ENCODE results near the gene FUBP3. TPM values are rescaled to one million over a fixed set of nuclear protein-coding genes. Genes with fewer than 3 reads are reported as not detected.
"Not testable (repeated sequence)": the region's sequence is repeated elsewhere in the genome, so short reads cannot be mapped to it uniquely, and the experiment has no call there.

The FUBP3 gene
- total RNA-seq, 4 donors from 2014 or later = 27.5 to 40.7 (median 31.7) TPM

DNA sequence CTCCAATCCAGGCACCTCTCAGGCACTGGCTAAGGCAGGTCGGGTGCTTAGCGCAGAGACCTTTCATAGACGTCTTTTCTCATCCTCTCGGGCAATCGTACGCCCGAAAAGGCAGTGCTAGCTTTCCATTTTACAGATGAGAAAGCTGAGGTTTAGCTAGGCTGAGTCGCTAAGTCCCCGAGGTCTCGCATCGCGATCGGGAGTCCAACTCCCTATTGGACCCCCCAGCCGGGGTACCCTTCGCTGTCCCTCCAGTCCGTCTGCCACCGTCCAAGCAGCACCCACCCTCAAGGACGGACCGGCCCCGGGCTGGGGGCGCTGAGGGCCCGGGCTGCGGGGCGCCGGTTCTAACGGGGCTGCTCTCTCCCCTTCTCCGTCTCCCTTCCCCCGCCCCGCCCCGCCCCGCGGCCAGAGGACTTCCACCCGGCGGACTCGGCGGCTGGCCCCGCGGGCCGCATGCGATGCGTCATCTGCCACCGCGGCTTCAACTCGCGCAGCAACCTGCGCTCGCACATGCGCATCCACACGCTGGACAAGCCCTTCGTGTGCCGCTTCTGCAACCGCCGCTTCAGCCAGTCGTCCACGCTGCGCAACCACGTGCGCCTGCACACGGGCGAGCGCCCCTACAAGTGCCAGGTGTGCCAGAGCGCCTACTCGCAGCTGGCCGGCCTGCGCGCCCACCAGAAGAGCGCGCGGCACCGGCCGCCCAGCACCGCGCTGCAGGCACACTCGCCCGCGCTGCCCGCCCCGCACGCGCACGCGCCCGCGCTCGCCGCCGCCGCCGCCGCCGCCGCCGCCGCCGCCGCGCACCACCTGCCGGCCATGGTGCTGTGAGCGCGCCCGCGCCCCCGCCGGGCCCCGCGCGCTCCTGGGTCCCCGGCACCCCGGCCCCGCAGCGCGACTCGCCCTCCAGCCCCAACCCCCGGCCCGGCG, 101.7 kb downstream of the FUBP3 start:
- peak overlapping the region; percentile 37 for H3K4me3 ChIP-seq (ENCODE audit: low read depth, poor library complexity, severe bottlenecking)
- TF ChIP-seq CTCF (IDR thresholded peaks at IDR 0.05) = no peak
- no peak for TF ChIP-seq POLR2A (IDR thresholded peaks at IDR 0.05)
- WGBS, 2 donors = 4 to 12% methylated on average over 20 to 58 of the region's 116 CpGs
- DNase-seq (ENCODE audit: low spot score in 2 of 2) = peak in 1 of 2 donors; percentile 92
- intact Hi-C loops (cut with DNase I; ENCODE audit: low total_unique reads) = no loop called here

DNA sequence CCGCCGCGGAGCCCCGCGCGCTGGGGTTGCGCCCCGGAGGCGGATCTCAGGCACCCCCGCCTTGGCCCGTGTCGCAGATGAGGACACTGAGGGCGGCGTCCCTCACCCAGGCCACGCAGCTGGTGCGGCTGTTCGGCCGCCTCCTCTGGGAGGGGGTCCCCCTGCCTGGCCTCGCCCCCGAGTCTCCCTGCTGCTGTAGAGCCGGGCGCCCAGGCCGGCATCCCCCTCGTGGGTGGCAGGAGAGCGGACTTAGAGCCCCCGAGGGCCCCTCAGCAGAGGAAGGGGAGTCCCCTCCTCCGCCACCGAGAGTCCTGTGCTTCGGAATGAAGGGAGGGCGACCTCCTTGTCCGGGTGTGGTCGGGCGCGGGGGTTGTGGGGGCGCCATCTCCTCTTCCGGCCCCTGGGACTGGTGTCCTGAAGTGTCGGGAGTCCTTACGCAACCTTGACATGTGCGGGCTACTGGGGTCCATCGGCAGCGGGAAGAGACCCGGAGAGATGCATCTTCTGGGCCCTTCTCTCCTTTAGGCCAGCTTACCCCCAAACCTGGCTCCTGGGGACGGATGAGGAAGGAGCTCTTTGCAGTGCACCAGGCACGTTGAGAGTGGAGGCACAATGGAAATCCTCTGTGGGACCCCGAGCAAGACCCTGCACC, 102.5 kb downstream of the FUBP3 start:
- peak overlapping the region; percentile 37 for H3K4me3 ChIP-seq (ENCODE audit: low read depth, poor library complexity, severe bottlenecking)
- WGBS, 2 donors = 1 to 4% methylated on average over 9 to 25 of the region's 45 CpGs
- TF ChIP-seq CTCF (IDR thresholded peaks at IDR 0.05) (no peak), POLR2A (IDR thresholded peaks at IDR 0.05) (no peak)
- intact Hi-C loops (cut with DNase I; ENCODE audit: low total_unique reads) = loop anchor here (2.0 kb wide), 1 partner anchor 221 kb away; no protein-coding TSS in a partner anchor
- DNase-seq (ENCODE audit: low spot score in 2 of 2) = no peak

GRCh38 chr9:130682421-130683121, 103.2 kb downstream of the FUBP3 start:
- TF ChIP-seq CTCF (IDR thresholded peaks at IDR 0.05) (no peak), POLR2A (IDR thresholded peaks at IDR 0.05) (no peak)
- DNase-seq (ENCODE audit: low spot score in 2 of 2) = peak; percentile 45 to 93
- no peak overlapping the region for H3K4me3 ChIP-seq (ENCODE audit: low read depth, poor library complexity, severe bottlenecking)
- WGBS, 2 donors = 5 to 6% methylated on average over 22 of the region's 22 CpGs
- intact Hi-C loops (cut with DNase I; ENCODE audit: low total_unique reads) = loop anchor here (2.0 kb wide), 1 partner anchor 222 kb away; no protein-coding TSS in a partner anchor

GRCh38 chr9:130685104-130685503, 105.7 kb downstream of the FUBP3 start:
- no peak overlapping the region for H3K4me3 ChIP-seq (ENCODE audit: low read depth, poor library complexity, severe bottlenecking)
- intact Hi-C loops (cut with DNase I; ENCODE audit: low total_unique reads) = no loop called here
- no peak for TF ChIP-seq CTCF (IDR thresholded peaks at IDR 0.05)
- TF ChIP-seq POLR2A (IDR thresholded peaks at IDR 0.05) = no peak
- DNase-seq (ENCODE audit: low spot score in 2 of 2) = no peak

DNA sequence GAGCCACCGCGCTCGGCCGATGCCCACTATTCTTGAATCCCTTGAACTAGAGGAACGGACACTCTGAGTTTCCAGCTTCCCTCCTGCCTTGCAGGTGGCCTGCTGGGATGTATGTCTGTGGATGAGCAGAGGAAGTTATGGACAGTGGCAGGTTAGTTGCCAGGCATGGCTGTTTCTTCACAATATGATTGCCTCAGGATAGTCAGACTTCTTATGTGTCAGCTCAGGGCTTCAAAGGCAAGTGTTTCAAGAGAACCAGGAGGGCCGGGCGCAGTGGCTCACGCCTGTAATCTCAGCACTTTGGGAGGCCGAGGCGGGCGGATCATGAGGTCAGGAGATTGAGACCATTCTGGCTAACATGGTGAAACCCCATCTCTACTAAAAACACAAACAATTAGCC, 106.6 kb downstream of the FUBP3 start:
- DNase-seq (ENCODE audit: low spot score in 2 of 2); H3K4me3 ChIP-seq (ENCODE audit: low read depth, poor library complexity, severe bottlenecking); intact Hi-C loops (cut with DNase I; ENCODE audit: low total_unique reads): not testable (repeated sequence)
- 93 to 95% methylated on average over 11 of the region's 11 CpGs for WGBS, 2 donors

DNA sequence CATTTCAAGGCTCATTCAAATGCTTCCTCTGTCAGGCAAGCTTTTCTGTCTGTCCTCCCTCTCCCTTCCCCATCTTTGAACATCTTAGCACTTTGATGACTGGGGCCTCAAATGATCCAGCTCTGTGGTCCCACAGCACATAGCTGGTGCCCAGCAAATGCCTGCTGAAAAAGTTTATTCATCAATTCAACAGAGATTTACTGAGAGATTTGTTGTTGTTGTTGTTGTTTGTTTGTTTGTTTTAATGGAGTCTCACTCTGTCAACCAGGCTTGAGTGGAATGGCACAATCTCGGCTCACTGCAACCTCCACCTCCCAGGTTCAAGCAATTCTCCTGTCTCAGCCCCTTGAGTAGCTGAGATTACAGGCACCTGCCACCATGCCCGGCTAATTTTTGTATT, 108.2 kb downstream of the FUBP3 start:
- H3K4me3 ChIP-seq (ENCODE audit: low read depth, poor library complexity, severe bottlenecking) = no peak overlapping the region
- WGBS, 2 donors = 90 to 92% methylated on average over 2 of the region's 2 CpGs
- no peak for DNase-seq (ENCODE audit: low spot score in 2 of 2)
- intact Hi-C loops (cut with DNase I; ENCODE audit: low total_unique reads) = no loop called here
- TF ChIP-seq POLR2A (IDR thresholded peaks at IDR 0.05) = no peak
- TF ChIP-seq CTCF (IDR thresholded peaks at IDR 0.05) = no peak
